ENCODE measurements around the gene GNB5.
"Not testable (repeated sequence)": the region's sequence is repeated elsewhere in the genome, so short reads cannot be mapped to it uniquely, and the experiment has no call there.

Gene GNB5

GRCh38 chr15:52191207-52191606 lies at the start of gene GNB5:
TSS of gene GNB5 (minus strand) at chr15:52191392. CDS start at chr15:52184676, 6,716 bp downstream.
- no peak for DNase-seq (ENCODE audit: low read depth, low spot score)

- no peak for DNase-seq (ENCODE audit: low read depth, low spot score)
These were observed 49.0 kb upstream of the GNB5 start for GRCh38 chr15:52240166-52240565.

- DNase-seq (ENCODE audit: low read depth, low spot score) = not testable (repeated sequence)
These were observed 47.9 kb upstream of the GNB5 start for GRCh38 chr15:52238989-52239525.

GRCh38 chr15:52238149-52238548 lies 47.0 kb upstream of the GNB5 start:
- no peak for DNase-seq (ENCODE audit: low read depth, low spot score)

GRCh38 chr15:52236013-52236412 lies 44.8 kb upstream of the GNB5 start:
- DNase-seq (ENCODE audit: low read depth, low spot score) = no peak

- DNase-seq (ENCODE audit: low read depth, low spot score) = no peak
These were observed 43.7 kb upstream of the GNB5 start for GRCh38 chr15:52234596-52235541.

GRCh38 chr15:52233405-52233804 lies 42.2 kb upstream of the GNB5 start:
- DNase-seq (ENCODE audit: low read depth, low spot score) = no peak

GRCh38 chr15:52232327-52232726 lies 41.1 kb upstream of the GNB5 start:
- DNase-seq (ENCODE audit: low read depth, low spot score) = no peak

GRCh38 chr15:52230073-52230472 lies 38.9 kb upstream of the GNB5 start:
- no peak for DNase-seq (ENCODE audit: low read depth, low spot score)

GRCh38 chr15:52228921-52229320 lies 37.7 kb upstream of the GNB5 start:
- no peak for DNase-seq (ENCODE audit: low read depth, low spot score)

- peak; percentile 72 for DNase-seq (ENCODE audit: low read depth, low spot score)
These were observed 36.3 kb upstream of the GNB5 start for GRCh38 chr15:52227456-52227855.

GRCh38 chr15:52225230-52225629 lies 34.0 kb upstream of the GNB5 start:
- DNase-seq (ENCODE audit: low read depth, low spot score) = no peak

GRCh38 chr15:52224211-52224610 lies 33.0 kb upstream of the GNB5 start:
- no peak for DNase-seq (ENCODE audit: low read depth, low spot score)

- no peak for DNase-seq (ENCODE audit: low read depth, low spot score)
These were observed 30.5 kb upstream of the GNB5 start for GRCh38 chr15:52221730-52222129.

GRCh38 chr15:52220937-52221660 lies 29.9 kb upstream of the GNB5 start:
- DNase-seq (ENCODE audit: low read depth, low spot score) = no peak

GRCh38 chr15:52220251-52220650 lies 29.1 kb upstream of the GNB5 start:
- DNase-seq (ENCODE audit: low read depth, low spot score) = no peak

GRCh38 chr15:52218816-52219215 lies 27.6 kb upstream of the GNB5 start:
- DNase-seq (ENCODE audit: low read depth, low spot score) = no peak

GRCh38 chr15:52218371-52218770 lies 27.2 kb upstream of the GNB5 start:
- DNase-seq (ENCODE audit: low read depth, low spot score) = no peak

- no peak for DNase-seq (ENCODE audit: low read depth, low spot score)
These were observed 26.0 kb upstream of the GNB5 start for GRCh38 chr15:52217186-52217585.

- DNase-seq (ENCODE audit: low read depth, low spot score) = no peak
These were observed 23.4 kb upstream of the GNB5 start for GRCh38 chr15:52214553-52214952.

GRCh38 chr15:52213206-52213605 lies 22.0 kb upstream of the GNB5 start:
- DNase-seq (ENCODE audit: low read depth, low spot score) = no peak

- peak; percentile 24 for DNase-seq (ENCODE audit: low read depth, low spot score)
These were observed 17.2 kb upstream of the GNB5 start for GRCh38 chr15:52208306-52208946.

All from smooth muscle cell of the brain vasculature (primary cell).